GM12892 (cell line): ENCODE results near the gene TTC28.

Source experiments
- DNase-seq: peaks from one replicate; pipeline ENCODE4 v3.0.0; 2011; ENCODE audit not compliant: insufficient read length
- FAIRE-seq: peaks from 2 replicates; lab custom pipeline; 2011; peaks lifted over from hg19 to GRCh38; lab: Jason Lieb, UNC
- POLR2A ChIP-seq: IDR thresholded peaks from 2 replicates; pipeline ENCODE4 v1.6.1; 2011; ENCODE audit warnings: low read depth, low read length, control low read depth
- POLR2AphosphoS5 ChIP-seq: IDR thresholded peaks from 2 replicates; pipeline ENCODE4 v1.6.1; 2011; ENCODE audit warnings: low read depth, low read length, control low read depth
- TAF1 ChIP-seq: IDR thresholded peaks from 2 replicates; pipeline ENCODE4 v1.6.1; 2011; ENCODE audit warnings: low read depth, mild to moderate bottlenecking, control low read depth, low read length, borderline replicate concordance

The TTC28 gene

GRCh38 chr22:28462041-28462440, 217.6 kb downstream of the TTC28 start:
- FAIRE-seq (no peak), DNase-seq (no peak)
- no peak for TF ChIP-seq POLR2A
- TF ChIP-seq POLR2AphosphoS5: no peak
- TF ChIP-seq TAF1: no peak

- no peak for FAIRE-seq
- DNase-seq: no peak
- TF ChIP-seq TAF1 (no peak), POLR2A (no peak), POLR2AphosphoS5 (no peak)
Measured at GRCh38 chr22:28454431-28455064, 225.1 kb downstream of the TTC28 start.

GRCh38 chr22:28450109-28450508, 229.5 kb downstream of the TTC28 start:
- no peak for FAIRE-seq
- TF ChIP-seq TAF1: no peak
- no peak for TF ChIP-seq POLR2A
- TF ChIP-seq POLR2AphosphoS5: no peak
- no peak for DNase-seq

GRCh38 chr22:28449041-28449440, 230.6 kb downstream of the TTC28 start:
- FAIRE-seq (no peak), DNase-seq (no peak)
- TF ChIP-seq POLR2A (no peak), TAF1 (no peak), POLR2AphosphoS5 (no peak)

- no peak for TF ChIP-seq TAF1
- no peak for TF ChIP-seq POLR2AphosphoS5
- no peak for TF ChIP-seq POLR2A
- no peak for DNase-seq
- FAIRE-seq: no peak
Measured at GRCh38 chr22:28448625-28449024, 231.0 kb downstream of the TTC28 start.

- TF ChIP-seq POLR2A (no peak), POLR2AphosphoS5 (no peak), TAF1 (no peak)
- FAIRE-seq: no peak
- DNase-seq: no peak
Measured at GRCh38 chr22:28444659-28445058, 235.0 kb downstream of the TTC28 start.

GRCh38 chr22:28443526-28443876, 236.1 kb downstream of the TTC28 start:
- FAIRE-seq (no peak), DNase-seq (no peak)
- no peak for TF ChIP-seq POLR2A

- FAIRE-seq: no peak
- DNase-seq: peak; percentile 2
- no peak for TF ChIP-seq POLR2AphosphoS5
- TF ChIP-seq POLR2A: no peak
- TF ChIP-seq TAF1: no peak
Measured at GRCh38 chr22:28442711-28443525, 236.7 kb downstream of the TTC28 start.

GRCh38 chr22:28442264-28442710, 237.4 kb downstream of the TTC28 start:
- FAIRE-seq (peak; percentile 60), DNase-seq (peak; percentile 64)
- no peak for TF ChIP-seq POLR2A
- TF ChIP-seq POLR2AphosphoS5: no peak
- TF ChIP-seq TAF1: no peak

GRCh38 chr22:28441720-28442263, 237.8 kb downstream of the TTC28 start:
- TF ChIP-seq TAF1: no peak
- TF ChIP-seq POLR2A: no peak
- TF ChIP-seq POLR2AphosphoS5: no peak
- FAIRE-seq: no peak

GRCh38 chr22:28440592-28441390, 238.8 kb downstream of the TTC28 start:
- no peak for DNase-seq
- TF ChIP-seq TAF1 (no peak), POLR2AphosphoS5 (no peak), POLR2A (no peak)
- no peak for FAIRE-seq

More at GRCh38 chr22:28441720-28442263, 237.8 kb downstream of the TTC28 start:
- no peak for DNase-seq
